GM18868 (cell line): ENCODE results near the gene SENP1.
A peak's percentile ranks its signal among the peaks of the same experiment; 100 is the strongest.
"Not testable (repeated sequence)": the region's sequence is repeated elsewhere in the genome, so short reads cannot be mapped to it uniquely, and the experiment has no call there.

Experiments used
- ATAC-seq: cut with Tn5 transposase; IDR thresholded peaks from one replicate; pipeline ENCODE4 v1.9.1; 2021; ENCODE audit warnings: mild to moderate bottlenecking, moderate library complexity; ENCODE audit not compliant: unreplicated experiment

Gene SENP1

GRCh38 chr12:48115957-48116356, 10.1 kb upstream of the SENP1 start:
- ATAC-seq, result no peak

GRCh38 chr12:48111312-48111693, 5.4 kb upstream of the SENP1 start:
- ATAC-seq, result not testable (repeated sequence)

- ATAC-seq, result no peak
These were observed 4.9 kb upstream of the SENP1 start for GRCh38 chr12:48110691-48111311.

- ATAC-seq, result no peak
These were observed 3.5 kb upstream of the SENP1 start for GRCh38 chr12:48109424-48109823.

GRCh38 chr12:48106681-48107613, 1.1 kb upstream of the SENP1 start:
- no peak for ATAC-seq

GRCh38 chr12:48105321-48105866, 485 bp downstream of the SENP1 start:
- peak; percentile 39 for ATAC-seq

- no peak for ATAC-seq
These were observed 1.3 kb downstream of the SENP1 start for GRCh38 chr12:48104531-48104930.

GRCh38 chr12:48092611-48093010, 13.3 kb downstream of the SENP1 start:
- ATAC-seq, result no peak

- no peak for ATAC-seq
These were observed 19.6 kb downstream of the SENP1 start for GRCh38 chr12:48086327-48086726.

GRCh38 chr12:48084841-48085460, 20.9 kb downstream of the SENP1 start:
- ATAC-seq, result peak; percentile 51

- no peak for ATAC-seq
These were observed 21.8 kb downstream of the SENP1 start for GRCh38 chr12:48084066-48084465.

GRCh38 chr12:48080821-48081220, 25.1 kb downstream of the SENP1 start:
- ATAC-seq, result no peak

- ATAC-seq, result no peak
These were observed 25.6 kb downstream of the SENP1 start for GRCh38 chr12:48080285-48080684.

- ATAC-seq, result no peak
These were observed 27.0 kb downstream of the SENP1 start for GRCh38 chr12:48078901-48079300.

- ATAC-seq, result no peak
These were observed 28.8 kb downstream of the SENP1 start for GRCh38 chr12:48077111-48077510.

- no peak for ATAC-seq
These were observed 30.0 kb downstream of the SENP1 start for GRCh38 chr12:48075832-48076231.

- no peak for ATAC-seq
These were observed 31.6 kb downstream of the SENP1 start for GRCh38 chr12:48074266-48074665.

- ATAC-seq, result no peak
These were observed 33.6 kb downstream of the SENP1 start for GRCh38 chr12:48072266-48072665.

- no peak for ATAC-seq
These were observed 34.1 kb downstream of the SENP1 start for GRCh38 chr12:48071808-48072207.

GRCh38 chr12:48070731-48071130, 35.1 kb downstream of the SENP1 start:
- ATAC-seq, result no peak

- ATAC-seq, result no peak
These were observed 35.8 kb downstream of the SENP1 start for GRCh38 chr12:48070033-48070432.

GRCh38 chr12:48069241-48069640, 36.6 kb downstream of the SENP1 start:
- no peak for ATAC-seq
